Umbilical cord (tissue), 2 donors: ENCODE data around the gene SKIC2. TPM values are rescaled to one million over a fixed set of nuclear protein-coding genes. Genes with fewer than 3 reads are reported as not detected.
"Not testable (repeated sequence)": the region's sequence is repeated elsewhere in the genome, so short reads cannot be mapped to it uniquely, and the experiment has no call there.

Experiments
- DNase-seq: peaks from one replicate; pipeline ENCODE4 v3.0.0-alpha.2; 2015; ENCODE audit warnings: low spot score
- total RNA-seq: library from RNA; depleted of rRNA; stranded (reverse); fragments of >200 nt; gene quantifications from one replicate; pipeline ENCODE4 v1.2.3, GENCODE V29; 2014; ENCODE audit warnings: low replicate concordance; ENCODE audit not compliant: insufficient read depth

Gene SKIC2
- total RNA-seq, 1 donor from 2014 or later: 34.7 TPM

- DNase-seq: no peak
These were observed 10.1 kb downstream of the SKIC2 start for GRCh38 chr6:31968791-31969711.

DNA sequence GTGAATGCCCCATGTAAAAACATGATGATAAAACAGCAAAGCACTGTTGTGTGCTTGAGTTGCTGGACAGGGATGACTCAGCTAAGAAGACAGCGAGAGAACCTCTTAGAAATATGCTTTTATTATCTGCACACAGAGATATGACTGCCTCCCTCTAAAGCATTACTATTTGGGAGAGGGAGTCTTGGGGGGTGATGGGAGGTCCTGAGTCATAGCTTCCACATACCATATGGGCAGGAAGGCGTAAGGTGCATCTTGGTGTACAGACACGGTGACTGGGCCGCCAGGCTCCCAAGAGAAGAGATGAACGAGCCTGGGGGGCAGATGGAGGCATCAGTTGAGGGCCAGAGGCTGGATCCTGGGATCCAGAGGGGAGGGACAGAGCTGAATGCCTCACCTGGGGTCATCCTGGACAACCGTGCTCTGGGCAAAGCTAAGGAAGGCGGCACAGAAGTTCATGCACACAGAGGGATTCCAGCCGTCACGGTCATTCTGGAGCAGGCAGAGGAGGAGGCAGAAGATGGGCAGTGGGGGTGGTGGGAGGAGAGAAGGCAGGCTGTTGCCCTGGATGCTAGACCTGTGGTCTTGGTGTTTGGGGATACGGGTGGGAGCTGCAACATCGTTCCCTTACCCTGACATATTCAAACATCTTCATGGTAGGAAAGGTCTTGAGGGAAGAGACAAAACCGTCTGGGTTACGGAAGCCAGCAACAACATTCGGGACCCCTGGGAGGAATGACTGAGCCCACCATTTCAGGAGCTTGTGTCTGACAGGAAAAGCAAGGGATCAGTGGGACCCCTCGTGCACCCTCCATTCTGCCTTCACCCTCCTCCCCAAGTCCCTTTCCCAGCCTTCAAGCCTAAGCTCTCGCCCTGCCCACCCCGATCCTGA lies 11.0 kb downstream of the SKIC2 start:
- DNase-seq: no peak

DNA sequence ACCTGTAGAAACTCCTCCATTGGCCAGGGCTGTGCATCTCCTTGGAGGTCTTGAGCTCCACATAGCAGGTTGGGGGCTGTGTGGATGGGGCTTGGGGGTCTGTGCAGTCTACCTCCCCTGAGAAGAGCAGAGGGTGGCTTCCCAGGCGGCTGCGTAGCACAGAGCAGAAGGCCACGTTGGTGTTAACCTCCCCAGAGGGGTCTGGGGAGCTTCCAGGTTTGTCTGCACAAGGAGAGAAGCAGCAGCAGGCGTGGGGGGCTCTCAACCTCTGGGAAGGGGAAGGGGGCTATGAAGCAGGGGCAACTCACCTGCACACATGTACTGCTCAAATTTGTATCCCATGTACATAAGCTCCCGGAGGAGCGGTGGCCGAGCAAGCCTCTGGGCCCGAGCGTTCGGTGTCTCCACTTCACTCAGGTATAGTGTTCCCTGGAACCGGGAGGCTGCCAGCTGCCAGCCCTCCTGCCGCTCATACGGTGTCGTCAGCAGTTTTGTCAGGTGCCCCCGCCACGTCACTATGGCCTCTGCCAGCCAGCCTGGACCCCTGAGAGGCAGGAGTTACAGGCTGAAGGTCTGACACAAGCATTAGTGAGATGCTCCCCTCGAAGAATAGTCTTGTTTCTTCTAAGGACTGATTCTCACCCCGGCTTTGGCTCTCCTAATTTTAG lies 11.8 kb downstream of the SKIC2 start:
- no peak for DNase-seq

DNA sequence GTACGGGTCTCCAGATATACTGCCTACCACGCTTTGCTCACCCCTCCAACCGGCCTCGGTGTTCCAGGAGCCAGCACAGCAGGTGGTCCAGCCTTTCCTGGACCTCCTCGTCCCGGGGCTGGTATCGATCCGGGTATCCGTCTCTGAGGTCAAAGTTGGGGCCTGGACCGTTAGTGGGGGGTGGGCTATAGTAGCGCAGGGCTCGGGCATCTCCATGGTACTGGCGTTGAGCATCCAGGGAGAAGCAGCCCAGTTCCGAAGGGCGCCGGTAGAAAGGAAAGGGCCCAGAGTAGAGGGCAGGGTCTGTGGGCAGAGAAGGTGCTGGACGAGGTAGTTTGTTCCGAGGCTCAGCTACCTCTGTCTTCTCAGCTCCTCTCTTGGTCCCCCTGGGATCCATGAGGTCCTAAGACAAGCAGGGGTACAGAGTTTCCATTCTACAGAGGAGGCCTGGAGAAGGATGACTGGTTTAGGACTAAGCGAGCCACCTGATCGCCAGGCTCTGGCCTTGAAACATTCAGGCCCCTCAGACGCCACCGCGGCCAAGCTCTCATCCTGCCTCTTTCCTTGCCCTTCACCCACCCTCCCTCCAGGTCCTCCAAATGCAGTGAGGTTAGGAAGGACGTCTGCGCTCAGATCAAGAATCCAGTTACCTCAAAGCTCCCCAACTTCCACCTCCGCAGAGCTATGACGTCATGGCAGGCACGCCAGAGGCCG lies 12.5 kb downstream of the SKIC2 start:
- peak; percentile 23 for DNase-seq

DNA sequence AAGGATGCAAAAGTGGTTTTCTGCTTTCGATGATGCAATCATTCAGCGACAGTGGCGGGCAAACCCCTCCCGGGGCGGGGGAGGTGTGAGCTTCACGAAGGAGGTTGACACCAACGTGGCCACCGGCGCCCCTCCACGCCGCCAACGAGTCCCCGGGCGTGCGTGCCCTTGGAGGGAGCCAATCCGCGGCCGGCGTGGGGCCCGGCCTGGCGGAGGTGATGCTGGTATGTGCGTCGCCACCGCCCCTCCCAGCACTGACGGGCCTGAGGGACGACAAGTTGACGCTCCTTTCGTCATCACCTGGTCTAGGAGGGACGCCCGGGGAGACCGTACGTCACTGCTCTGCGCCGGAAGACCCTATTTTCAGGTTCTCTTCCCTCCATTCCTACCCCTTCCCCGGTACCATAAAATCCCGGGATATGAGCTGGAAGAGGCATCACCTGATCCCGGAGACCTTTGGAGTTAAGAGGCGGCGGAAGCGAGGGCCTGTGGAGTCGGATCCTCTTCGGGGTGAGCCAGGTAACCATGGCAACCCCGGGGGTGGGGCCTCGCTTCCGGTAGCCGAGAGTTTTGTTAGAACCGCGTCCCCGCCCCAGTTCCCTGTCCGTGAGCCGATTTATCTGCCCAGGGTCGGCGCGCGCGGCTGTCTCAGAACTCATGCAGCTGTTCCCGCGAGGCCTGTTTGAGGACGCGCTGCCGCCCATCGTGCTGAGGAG lies 13.2 kb downstream of the SKIC2 start, which contains the start of gene DXO:
DXO (minus strand) TSS at position 146 of the 716 bp plus-strand sequence. CDS start 463 bp downstream, outside the sequence.
- peak; percentile 99 for DNase-seq

DNA sequence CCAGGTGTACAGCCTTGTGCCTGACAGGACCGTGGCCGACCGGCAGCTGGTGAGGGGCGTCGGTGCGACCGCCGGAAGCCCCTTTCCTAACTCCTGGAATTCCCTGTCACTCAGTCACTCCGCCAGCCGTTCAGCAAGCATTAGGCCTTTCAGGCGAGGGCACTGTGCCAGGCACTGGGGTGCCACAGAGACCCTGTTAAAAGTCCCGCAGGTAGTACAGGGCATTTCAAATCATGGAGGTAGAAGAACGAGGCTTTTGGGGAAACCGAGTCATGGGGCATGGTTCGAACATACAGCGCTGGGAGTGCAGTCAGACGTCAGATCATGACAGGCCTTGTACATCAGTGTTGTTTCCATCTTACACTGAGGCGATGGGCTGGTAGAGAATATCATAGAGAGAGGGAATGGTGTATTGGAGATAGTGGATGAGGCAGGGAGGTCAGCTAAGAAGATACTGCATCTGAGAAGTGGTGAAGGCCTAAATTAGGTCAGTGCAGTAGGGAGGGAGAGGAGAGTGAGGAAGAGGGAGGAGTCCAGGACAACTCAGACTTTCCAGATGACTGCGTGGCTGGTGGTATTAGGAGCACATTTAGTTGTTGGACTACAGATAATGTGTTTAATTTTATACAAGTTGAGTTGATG lies 13.9 kb downstream of the SKIC2 start:
- peak; percentile 65 for DNase-seq

GRCh38 chr6:31976065-31976464 lies 17.1 kb downstream of the SKIC2 start:
- not testable (repeated sequence) for DNase-seq

DNA sequence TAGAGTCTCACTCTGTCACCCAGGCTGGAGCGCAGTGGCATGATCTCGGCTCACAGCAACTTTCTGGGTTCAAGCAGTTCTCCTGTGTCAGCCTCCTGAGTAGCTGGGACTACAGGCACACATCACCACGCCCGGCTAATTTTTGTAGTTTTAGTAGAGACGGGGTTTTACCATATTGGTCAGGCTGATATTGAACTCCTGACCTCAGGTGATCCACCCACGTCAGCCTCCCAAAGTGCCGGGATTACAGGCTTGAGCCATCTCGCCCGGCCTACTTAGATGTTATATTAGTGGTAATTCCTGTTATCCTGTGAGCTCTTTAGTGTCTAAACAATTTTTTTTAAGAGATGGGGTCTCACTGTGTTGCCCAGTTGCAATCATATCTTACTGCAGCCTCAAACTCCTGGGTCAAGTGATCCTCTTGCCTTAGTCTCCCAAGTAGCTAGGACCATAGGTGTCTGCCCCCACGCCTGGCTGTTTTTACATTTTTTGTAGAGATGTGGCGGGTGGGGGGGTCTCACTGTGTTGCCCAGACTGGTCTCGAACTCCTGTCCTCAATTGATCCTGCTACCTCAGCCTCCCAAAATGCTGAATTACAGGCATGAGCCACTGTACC lies 18.9 kb downstream of the SKIC2 start:
- no peak for DNase-seq

DNA sequence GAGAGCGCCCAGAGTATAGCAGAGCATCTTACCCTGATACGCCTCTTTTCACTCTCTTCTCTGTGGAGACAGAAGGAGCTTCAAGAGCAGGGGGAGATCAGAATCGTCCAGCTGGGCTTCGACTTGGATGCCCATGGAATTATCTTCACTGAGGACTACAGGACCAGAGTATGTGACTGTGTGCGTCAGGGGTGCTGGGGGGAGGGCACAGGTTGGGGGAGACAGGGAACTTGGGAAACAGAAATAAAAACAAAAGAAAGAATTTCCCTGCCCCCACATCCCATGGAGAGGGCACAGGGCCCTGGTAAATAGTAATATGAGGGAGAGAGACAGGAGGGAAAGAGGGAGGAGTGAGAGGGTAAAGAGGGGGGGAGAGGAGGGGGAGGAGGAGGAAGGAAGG lies 19.9 kb downstream of the SKIC2 start:
- DNase-seq: no peak

DNA sequence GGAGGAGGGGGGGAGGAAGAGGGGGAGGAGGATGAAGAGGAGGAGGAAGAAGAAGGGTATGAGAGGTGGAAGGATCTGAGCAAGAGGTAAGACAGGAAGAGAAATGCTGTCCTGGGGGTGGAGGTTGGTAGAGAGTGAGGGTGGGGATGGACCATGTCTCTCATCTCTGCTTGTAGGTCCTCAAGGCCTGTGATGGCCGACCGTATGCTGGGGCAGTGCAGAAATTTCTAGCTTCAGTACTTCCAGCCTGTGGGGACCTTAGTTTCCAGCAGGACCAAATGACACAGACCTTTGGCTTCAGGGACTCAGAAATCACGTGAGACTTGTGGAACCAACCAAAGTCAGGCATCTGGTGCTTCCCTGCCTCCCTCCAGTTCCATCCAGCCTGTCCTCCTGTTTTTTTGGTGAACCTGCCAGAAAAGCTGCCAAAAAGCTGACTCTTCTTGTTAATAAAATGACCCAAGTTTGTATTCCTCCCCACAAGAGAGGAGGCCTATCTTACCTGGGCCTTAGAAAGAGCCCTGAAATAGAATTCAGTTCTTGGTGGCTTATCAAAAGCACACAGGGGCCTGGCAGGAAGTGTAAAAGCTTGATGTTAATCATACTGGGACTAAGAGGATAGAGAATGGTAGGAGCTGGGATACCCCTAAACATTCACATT lies 20.4 kb downstream of the SKIC2 start:
- DNase-seq: no peak

DNA sequence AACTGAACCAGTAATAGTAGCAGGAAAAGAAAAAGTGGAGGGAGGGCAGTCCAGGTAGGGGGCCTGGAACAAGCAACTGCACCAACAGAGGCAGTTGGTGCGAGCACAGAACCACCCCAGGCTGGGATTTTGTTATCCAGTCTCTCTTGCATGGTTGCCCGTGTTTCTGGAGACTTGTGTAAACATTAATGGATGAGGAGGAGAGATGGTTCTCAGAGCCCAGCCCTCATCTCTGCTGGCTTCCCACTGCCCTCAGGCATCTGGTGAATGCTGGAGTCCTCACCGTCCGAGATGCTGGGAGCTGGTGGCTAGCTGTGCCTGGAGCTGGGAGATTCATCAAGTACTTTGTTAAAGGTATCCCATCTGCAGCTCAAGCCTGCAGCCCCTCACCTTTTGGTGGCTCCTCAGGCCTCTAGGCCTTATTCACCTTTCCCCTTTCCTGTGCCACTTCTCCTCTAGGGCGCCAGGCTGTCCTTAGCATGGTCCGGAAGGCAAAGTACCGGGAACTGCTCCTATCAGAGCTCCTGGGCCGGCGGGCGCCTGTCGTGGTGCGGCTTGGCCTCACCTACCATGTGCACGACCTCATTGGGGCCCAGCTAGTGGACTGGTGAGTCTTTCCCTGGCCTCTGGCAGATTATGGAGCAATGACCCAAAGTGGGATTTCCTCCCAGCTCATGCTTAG lies 21.4 kb downstream of the SKIC2 start:
- not testable (repeated sequence) for DNase-seq

GRCh38 chr6:31980998-31981397 lies 22.0 kb downstream of the SKIC2 start:
- DNase-seq: not testable (repeated sequence)

DNA sequence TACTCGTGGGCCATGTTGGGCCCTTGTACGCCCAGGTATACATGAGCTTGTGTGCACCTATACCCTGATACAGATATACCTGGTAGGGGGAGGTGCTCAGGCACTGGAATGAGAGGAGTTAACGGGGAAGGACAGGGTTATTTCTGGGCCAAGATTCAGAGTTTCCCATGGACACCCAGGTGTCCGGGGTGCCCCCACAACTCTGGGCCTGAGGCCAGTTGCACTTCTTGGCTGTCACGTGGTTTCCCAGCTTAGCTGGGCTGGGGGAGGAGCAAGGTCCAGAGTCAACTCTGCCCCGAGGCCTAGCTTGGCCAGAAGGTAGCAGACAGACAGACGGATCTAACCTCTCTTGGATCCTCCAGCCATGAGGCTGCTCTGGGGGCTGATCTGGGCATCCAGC lies 22.8 kb downstream of the SKIC2 start, which contains the start of gene C4A:
C4A (plus strand) TSS at position 314 of the 400 bp plus-strand sequence; CDS start at position 365, 51 bp downstream.
- not testable (repeated sequence) for DNase-seq

DNA sequence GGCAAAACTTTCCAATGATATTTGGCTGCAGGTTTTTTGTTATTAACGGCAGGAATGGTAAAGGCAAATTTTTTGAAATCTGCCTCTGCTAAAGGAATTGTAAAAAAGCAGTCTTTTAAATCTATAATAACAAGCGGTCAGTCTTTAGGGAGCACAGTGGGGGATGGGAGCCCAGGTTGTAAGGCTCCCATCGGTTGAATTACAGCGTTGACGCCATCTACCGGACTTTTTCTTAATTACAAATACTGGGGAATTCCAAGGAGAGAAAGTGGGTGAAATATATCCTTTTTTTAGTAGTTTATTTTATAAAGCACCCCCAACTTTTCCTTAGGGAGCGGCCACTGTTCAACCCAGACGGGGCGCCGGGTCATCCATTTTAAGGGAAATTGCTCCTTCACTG lies 30.4 kb downstream of the SKIC2 start:
- DNase-seq: not testable (repeated sequence)

GRCh38 chr6:31994421-31994820 lies 35.4 kb downstream of the SKIC2 start:
- DNase-seq: not testable (repeated sequence)

GRCh38 chr6:31996385-31996784 lies 37.4 kb downstream of the SKIC2 start:
- DNase-seq: not testable (repeated sequence)

GRCh38 chr6:32002546-32003268 lies 43.7 kb downstream of the SKIC2 start:
- not testable (repeated sequence) for DNase-seq
